GM04503 (cell line): ENCODE measurements around the gene PGR.

Source experiments
- DNase-seq: peaks from one replicate; pipeline ENCODE4 v3.0.0-alpha.2; 2012; ENCODE audit warnings: low read depth

PGR gene

GRCh38 chr11:101129203-101129943 lies at the start of gene PGR:
Gene PGR (minus strand): TSS chr11:101129813. CDS start chr11:101129070, 743 bp downstream.
- DNase-seq = no peak

DNA sequence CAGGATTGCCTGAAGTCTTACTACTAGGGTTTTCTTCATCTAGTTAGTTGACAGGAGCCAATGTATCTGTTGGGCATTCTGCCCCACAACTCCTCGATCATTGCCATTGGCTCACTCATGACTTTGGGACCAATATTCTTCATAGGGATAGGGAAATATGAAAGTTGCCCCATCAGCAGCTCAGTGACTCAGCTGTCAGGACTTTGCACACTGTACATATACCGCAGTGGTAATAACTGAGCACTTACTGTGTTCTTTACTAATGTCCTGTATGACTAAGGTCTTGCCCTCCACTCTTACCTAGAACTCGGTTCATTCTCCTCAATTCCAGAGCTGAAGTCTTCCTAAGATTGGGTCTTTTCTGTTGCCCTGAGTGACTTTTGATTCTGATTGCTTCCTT lies 46.8 kb upstream of the PGR start:
- DNase-seq = no peak

- no peak for DNase-seq
Observed at GRCh38 chr11:101169944-101170343, 40.3 kb upstream of the PGR start.

DNA sequence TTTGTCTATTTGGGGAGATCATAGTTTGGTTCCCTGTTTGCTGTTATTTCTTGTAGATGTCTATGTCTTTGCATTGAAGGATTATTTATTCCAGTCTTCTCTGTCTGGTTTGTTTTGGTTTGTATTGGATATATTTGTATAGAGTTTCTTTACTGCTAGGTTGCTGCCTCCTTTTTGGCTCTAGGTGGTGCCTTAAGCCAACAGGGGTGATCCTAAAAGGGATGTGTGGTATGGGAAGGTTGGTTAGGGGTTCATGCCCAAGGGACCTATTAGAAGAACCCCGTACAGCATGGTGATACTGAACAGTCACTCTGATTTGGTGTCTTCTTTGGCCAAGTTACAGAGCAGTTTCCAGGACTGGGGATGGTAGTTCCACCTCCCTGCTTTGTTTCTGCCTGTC lies 36.4 kb upstream of the PGR start:
- DNase-seq = no peak

- DNase-seq = no peak
Observed at GRCh38 chr11:101158119-101158518, 28.5 kb upstream of the PGR start.

DNA sequence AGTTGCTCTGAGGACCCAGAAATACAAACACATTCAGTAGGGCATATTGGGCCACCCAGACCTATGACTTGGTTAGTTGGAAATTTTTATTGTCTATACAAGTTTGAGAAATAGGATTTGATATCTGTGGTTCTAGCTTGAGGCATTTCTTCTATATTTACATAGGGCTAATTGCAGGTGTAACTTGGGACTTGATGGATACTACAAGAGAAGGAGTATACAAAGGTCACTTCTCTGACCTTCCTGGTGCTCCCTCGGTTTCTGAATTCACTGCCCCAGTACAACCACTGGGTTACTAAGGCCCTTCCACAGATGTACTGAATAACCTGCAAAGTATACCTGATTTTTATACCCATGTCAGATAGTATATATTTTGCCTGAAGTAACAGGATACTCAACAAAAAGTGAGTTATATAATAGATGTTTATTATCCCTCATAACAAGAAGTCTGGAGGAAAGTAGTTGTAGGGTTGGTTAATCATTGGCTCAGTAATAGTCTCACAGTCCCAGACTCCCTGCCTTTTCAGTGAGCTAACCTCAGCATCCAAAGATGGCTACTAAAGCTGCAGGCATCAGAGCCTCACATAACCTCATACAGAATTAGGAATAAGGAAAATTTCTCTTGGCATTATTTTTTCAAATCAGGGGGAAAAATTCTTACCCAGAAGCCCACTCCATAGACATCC lies 8.8 kb upstream of the PGR start:
- no peak for DNase-seq

DNA sequence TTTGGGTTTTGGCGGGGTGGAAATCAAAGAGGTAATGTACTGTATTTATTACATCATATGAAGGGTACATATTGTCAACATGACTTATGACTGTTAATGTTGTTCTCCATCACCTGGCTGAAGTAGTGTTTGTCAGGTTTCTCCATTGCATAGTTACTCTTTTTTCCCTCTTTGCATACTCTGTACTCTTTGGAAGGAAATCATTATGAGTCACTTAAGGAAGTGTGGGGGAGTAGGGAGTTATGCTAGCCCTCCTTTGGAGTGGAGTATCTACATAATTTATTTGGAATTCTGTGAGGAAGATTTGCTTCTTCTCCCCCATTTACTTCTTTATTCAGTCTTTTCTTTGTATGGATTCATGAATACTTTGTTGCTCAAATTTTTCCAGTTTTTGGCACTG lies 3.6 kb upstream of the PGR start:
- DNase-seq = no peak

DNA sequence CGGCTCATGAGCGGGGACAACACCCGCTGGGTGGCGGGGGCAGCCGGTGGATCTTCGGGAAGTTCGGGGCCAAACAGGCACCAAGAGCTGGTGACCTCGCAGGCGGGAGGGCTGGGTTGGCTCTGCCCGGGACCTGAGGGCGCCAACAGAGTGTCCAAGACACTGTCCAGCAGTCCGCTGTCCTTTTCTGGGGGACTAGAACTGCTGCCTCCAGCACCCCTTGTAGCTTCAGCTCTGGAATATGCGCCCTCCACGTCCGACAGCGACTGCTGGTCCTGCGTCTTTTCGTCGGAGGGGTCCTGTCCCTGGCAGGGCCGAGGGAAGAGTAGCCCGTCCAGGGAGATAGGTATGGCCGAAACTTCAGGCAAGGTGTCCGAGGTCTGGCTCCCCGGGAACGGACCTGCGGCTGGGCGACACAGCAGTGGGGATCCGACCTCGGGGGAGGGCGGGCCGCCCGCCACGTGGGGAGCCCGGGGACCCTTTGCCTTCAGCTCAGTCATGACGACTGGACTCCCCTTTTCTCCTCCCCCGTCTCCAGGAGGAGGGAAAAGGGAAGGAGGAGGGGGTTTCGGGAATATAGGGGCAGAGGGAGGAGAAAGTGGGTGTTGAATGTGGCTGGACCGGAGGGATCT lies 926 bp downstream of the PGR start:
- DNase-seq = no peak

DNA sequence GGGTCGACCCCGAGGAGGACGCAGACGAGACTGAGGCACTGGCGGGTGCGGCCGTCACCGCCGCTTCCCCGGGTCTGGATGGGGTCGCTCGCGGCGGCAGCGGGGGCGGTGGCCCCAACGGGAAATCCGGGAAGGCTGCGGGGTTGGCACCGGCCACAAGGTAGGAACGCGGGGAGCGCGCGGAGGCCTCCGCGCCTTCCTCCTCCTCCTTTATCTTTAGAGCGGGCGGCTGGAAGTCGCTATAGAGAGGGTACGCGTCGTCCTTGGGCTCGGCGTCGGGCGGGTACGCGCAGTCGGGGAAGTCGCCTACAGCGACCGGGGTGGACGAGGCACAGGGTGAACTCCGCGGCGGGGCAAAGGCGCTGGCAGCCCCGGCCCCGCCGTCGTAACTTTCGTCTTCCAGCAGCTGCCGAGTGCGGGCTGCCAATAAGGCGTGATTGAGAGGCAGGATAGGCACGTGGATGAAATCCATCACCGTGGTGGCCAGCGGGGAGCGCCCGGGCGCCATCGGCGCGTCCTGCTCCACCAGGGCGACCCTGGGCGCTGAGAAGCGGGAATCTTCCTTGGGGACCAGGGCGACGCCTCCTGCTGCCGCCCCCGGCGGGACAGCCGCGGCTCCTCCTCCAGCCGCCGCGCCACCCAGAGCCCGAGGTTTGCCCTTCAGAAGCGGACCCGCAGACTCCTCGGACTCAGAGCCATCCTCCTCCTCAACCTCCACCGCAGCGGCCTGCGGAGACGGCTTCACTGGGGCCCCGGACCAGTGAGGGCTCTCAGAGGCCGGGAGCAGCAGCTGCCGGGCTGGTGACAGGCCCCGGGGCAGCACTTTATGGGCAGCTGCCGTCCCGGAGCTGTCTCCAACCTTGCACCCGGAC lies 1.7 kb downstream of the PGR start:
- DNase-seq = no peak

DNA sequence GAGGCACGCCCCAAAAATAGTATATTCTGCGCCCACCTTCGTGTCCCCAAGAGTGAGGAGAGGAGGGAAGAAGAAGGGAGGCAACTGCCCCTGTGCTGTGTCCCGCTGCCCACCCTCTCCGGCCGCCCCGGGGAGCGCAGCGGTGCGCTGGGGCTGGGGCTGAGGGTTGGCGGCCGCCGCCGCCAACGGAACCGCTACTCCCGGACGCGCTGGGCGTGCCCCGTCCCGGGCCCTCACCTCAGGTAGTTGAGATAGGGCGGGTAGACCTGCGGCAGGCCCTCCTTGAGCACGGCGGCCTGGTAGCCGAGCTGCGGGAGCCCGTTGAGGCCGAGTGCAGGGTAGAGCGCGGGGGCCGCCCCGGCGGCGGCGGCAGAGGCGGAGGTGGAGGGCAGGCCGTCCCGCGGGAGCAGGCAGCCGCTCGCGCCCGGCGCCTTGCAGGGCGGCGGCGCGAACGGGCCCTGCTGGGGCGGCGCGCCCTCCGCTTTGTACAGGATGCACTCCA lies 2.4 kb downstream of the PGR start:
- DNase-seq = no peak

- DNase-seq = no peak
Observed at GRCh38 chr11:101126551-101127196, 2.9 kb downstream of the PGR start.

DNA sequence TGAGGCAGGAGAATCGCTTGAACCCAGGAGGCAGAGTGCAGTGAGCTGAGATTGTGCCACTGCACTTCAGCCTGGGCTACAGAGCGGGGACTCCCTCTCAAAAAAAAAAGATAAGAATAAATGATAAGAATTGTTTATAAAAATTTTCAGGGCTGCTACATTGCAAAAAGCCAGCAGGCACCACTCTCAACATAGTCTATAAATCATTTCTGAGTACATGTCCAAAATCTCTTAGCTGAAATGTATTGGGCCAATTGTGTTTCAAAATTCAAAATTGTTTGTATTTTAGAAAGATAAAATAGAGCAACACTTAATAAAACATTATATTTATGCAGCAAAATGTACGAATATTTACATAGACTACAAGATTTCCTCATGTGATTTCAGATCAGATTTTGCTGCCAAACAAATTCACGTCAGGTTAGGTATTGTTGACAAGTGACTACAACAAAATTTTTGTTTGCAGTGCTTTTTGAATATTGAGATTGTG lies 13.9 kb downstream of the PGR start:
- no peak for DNase-seq

DNA sequence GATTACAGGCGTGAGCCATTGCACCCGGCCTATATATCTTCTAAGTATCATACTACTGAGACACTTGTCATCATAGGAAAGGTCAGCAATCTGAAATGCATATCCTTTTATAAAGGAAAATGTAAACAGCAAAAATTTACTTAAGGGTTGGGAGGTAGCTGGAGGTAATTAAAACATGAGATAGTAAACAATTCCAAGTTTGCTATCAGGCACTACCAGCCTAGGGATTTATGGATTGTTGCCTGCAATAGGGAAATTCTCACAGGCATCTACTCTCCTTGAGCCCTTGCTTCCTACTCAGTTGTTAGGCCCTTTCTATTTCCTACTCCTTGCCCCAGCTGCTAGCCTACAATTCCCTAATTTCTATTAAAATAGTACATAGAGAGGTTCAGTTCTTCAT lies 16.1 kb downstream of the PGR start:
- DNase-seq = no peak

GRCh38 chr11:101104716-101105115 lies 24.9 kb downstream of the PGR start:
- no peak for DNase-seq

DNA sequence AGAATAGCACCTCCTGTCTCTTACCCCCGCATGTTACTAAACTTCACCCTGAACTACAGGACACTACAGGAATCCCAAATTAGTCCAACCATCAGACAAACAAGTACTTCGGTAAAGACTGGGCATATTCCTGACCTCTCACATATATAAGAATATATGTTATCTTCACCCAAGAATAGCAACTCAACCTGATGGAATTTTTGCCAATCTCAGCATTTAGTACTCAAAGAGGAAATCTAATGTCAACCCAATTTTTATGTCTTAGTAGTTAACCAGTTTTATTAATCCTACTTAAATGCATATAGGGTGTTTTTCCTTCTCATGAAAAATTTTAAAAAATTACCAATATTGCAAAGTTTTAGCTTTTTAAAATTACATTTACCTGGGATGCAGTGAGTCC lies 26.2 kb downstream of the PGR start:
- no peak for DNase-seq

GRCh38 chr11:101100601-101101000 lies 29.0 kb downstream of the PGR start:
- no peak for DNase-seq

GRCh38 chr11:101096036-101096704 lies 33.4 kb downstream of the PGR start:
- DNase-seq = no peak

GRCh38 chr11:101091781-101092180 lies 37.8 kb downstream of the PGR start:
- no peak for DNase-seq

DNA sequence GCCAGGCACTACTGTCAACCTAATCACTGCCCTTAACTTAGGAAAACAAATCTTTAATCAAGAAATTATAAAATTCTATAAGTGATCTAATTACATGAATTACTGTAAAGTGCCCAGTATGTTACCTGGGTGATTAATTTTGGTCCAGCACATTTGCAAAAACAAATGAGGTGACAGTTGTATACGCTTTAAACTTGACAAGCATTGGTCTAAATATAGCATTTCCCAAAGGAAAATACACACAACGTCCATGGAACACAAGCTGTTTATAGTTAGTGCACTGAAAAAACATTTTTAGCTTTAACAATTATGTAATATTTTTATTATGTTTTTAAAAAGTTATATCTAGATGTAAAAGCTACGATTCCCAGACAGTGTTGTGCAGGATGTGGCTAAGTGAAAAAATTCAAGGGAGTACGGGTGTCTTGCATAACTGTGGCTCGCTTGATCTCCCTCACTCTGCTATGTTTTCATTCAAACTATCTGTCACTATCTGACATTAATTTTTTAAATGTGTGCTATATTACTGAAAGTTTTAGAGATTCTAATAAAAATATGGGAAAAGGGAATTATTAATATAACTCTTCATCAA lies 38.8 kb downstream of the PGR start:
- no peak for DNase-seq

- DNase-seq = no peak
Observed at GRCh38 chr11:101083335-101083734, 46.3 kb downstream of the PGR start.

DNA sequence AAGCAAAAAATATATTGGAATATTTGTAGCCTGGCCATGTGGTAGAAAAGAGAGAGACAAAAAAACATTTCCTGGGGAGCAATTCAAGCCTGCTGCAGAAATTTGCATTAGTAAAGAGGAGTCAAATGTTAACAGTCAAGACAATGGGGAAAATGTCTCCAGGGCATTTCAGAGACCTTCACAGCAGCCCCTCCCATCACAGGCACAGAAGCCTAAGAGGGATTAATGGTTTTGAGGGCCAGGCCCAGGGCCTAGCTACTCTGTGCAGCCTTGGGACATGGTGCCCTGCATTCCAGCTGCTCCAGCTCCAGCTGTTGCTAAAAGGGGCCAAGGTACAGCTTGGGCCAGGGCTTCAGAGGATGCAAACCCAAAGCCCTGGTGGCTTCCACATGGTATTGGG lies 46.8 kb downstream of the PGR start:
- no peak for DNase-seq
